Measurements from ENCODE around the gene ZNF394.

Gene ZNF394

GRCh38 chr7:99449326-99449725 is 50.8 kb downstream of the ZNF394 start:
- no peaks in the 10 kb centered on the region for H3K27me3 ChIP-seq
- H3K36me3 ChIP-seq, result peaks cover 82% of the 10 kb centered on the region
- TF ChIP-seq CTCF (IDR thresholded peaks at IDR 0.05; ENCODE audit: low read depth, low read length), result no peak
- no peak overlapping the region for H3K4me3 ChIP-seq (ENCODE audit: low read depth, low read length)
- DNase-seq, result no peak
- H3K9me3 ChIP-seq, result no peaks in the 10 kb centered on the region
- H3K4me1 ChIP-seq, result no peaks in the 10 kb centered on the region

- peaks cover 80% of the 10 kb centered on the region for H3K36me3 ChIP-seq
- TF ChIP-seq CTCF (IDR thresholded peaks at IDR 0.05; ENCODE audit: low read depth, low read length), result no peak
- H3K9me3 ChIP-seq, result no peaks in the 10 kb centered on the region
- H3K27me3 ChIP-seq, result no peaks in the 10 kb centered on the region
- H3K4me1 ChIP-seq, result no peaks in the 10 kb centered on the region
- no peak for DNase-seq
- no peak overlapping the region for H3K4me3 ChIP-seq (ENCODE audit: low read depth, low read length)
Observed at GRCh38 chr7:99448855-99449254, 51.2 kb downstream of the ZNF394 start.

- DNase-seq, result peak; percentile 33
- H3K4me3 ChIP-seq (ENCODE audit: low read depth, low read length), result no peak overlapping the region
- no peaks in the 10 kb centered on the region for H3K9me3 ChIP-seq
- no peaks in the 10 kb centered on the region for H3K27me3 ChIP-seq
- no peaks in the 10 kb centered on the region for H3K4me1 ChIP-seq
- TF ChIP-seq CTCF (IDR thresholded peaks at IDR 0.05; ENCODE audit: low read depth, low read length), result peak; percentile 35
- peaks cover 80% of the 10 kb centered on the region for H3K36me3 ChIP-seq
Observed at GRCh38 chr7:99447943-99448342, 52.1 kb downstream of the ZNF394 start.

GRCh38 chr7:99446096-99446495 is 54.0 kb downstream of the ZNF394 start:
- no peak for DNase-seq
- Histone ChIP-seq H3K27me3 (no peaks in the 10 kb centered on the region), H3K4me1 (no peaks in the 10 kb centered on the region), H3K36me3 (peaks cover 77% of the 10 kb centered on the region), H3K9me3 (no peaks in the 10 kb centered on the region), H3K4me3 (ENCODE audit: low read depth, low read length) (no peak overlapping the region)
- TF ChIP-seq CTCF (IDR thresholded peaks at IDR 0.05; ENCODE audit: low read depth, low read length), result no peak
